HepG2 (cell line): ENCODE data around the gene HCRTR2. TPM values are rescaled to one million over a fixed set of nuclear protein-coding genes. Genes with fewer than 3 reads are reported as not detected.

ENCODE experiments used
- ATAC-seq: fragments of 200-7000 bp; cut with Tn5 transposase; 3 replicates; pipeline ENCODE4 v1.9.1; 2020; ENCODE audit warnings: mild to moderate bottlenecking, moderate library complexity
- BruUV-seq: library from RNA; stranded (reverse); fragments of 400-500 nt; replicated peaks from 2 replicates; lab custom pipeline; 2021; lab: Mats Ljungman, UMichigan
- CTCF ChIA-PET: fragments of 300-600 bp; formaldehyde crosslinking; extraction: SDS; loops from one replicate; lab custom pipeline; 2021; ENCODE audit warnings: low total read pairs, inconsistent platforms, low intra/inter-chr PET ratio; lab: Yijun Ruan, JAX
- POLR2A ChIA-PET: fragments of 350-600 bp; sonication (Branson Sonifier 250); formaldehyde crosslinking; loops from one replicate; lab custom pipeline; 2020; ENCODE audit warnings: antibody characterized with exemption, inconsistent platforms; lab: Yijun Ruan, JAX
- DNase-seq: peaks from one replicate; pipeline ENCODE4 v3.0.0-alpha.2; 2015; ENCODE audit warnings: low spot score
- FAIRE-seq: peaks from 3 replicates; lab custom pipeline; 2011; peaks lifted over from hg19 to GRCh38; lab: Jason Lieb, UNC
- H2AFZ ChIP-seq: one replicate; pipeline ENCODE4 v1.6.1; 2011; ENCODE audit warnings: low read length, inconsistent platforms
- H3K27ac ChIP-seq: fragments of 300-600 bp; 3 replicates; pipeline ENCODE4 v1.8.0; 2011; ENCODE audit warnings: mixed run types, mild to moderate bottlenecking, mixed read lengths, low read length, inconsistent platforms; ENCODE audit not compliant: insufficient read depth; ENCODE audit errors: extremely low read length
- H3K27me3 ChIP-seq, 2 experiments: fragments of 200-600 bp in 1 of 2; 2 replicates in 1 of 2; 3 replicates in 1 of 2; pipeline versions ENCODE4 v1.6.0 to v1.8.0; 2011; ENCODE audit warnings: low read length in 2 of 2, mild to moderate bottlenecking in 2 of 2, moderate library complexity in 2 of 2, inconsistent platforms in 1 of 2; ENCODE audit not compliant: insufficient read depth in 2 of 2, control insufficient read depth in 1 of 2
- H3K36me3 ChIP-seq, 2 experiments: fragments of 200-600 bp in 1 of 2; replicated peaks in 1 of 2; 2 replicates in 1 of 2; 3 replicates in 1 of 2; pipeline versions ENCODE4 v1.5.1 to v1.8.0; 2011; ENCODE audit warnings: low read length in 2 of 2, inconsistent platforms in 1 of 2; ENCODE audit not compliant: insufficient read depth in 2 of 2, control insufficient read depth in 1 of 2
- H3K4me1 ChIP-seq: 2 replicates; pipeline ENCODE4 v1.5.1; 2012; ENCODE audit warnings: low read length, inconsistent platforms; ENCODE audit not compliant: insufficient read depth
- H3K4me2 ChIP-seq: 2 replicates; pipeline ENCODE4 v1.6.0; 2011; ENCODE audit warnings: low read depth, low read length, inconsistent platforms
- H3K4me3 ChIP-seq, 3 experiments: fragments of 200-600 bp in 1 of 3; sonication (generic), shearing (Covaris generic) in 1 of 3; replicated peaks in 1 of 3; 2 replicates each; pipeline ENCODE4 v1.5.1; 2011 to 2016; ENCODE audit warnings: low read length in 3 of 3, inconsistent platforms in 2 of 3, low read depth in 2 of 3, mild to moderate bottlenecking in 2 of 3, control low read depth in 1 of 3, mixed read lengths in 1 of 3; ENCODE audit not compliant: insufficient read depth in 1 of 3
- H3K79me2 ChIP-seq: one replicate; pipeline ENCODE4 v1.6.1; 2011; ENCODE audit warnings: low read length, inconsistent platforms; ENCODE audit not compliant: insufficient read depth
- H3K9ac ChIP-seq: 2 replicates; pipeline ENCODE4 v1.6.0; 2011; ENCODE audit warnings: mild to moderate bottlenecking, low read depth, low read length, inconsistent platforms; ENCODE audit not compliant: insufficient read depth
- H3K9me3 ChIP-seq: 2 replicates; pipeline ENCODE4 v1.5.1; 2012; ENCODE audit warnings: mild to moderate bottlenecking, low read length
- H4K20me1 ChIP-seq: 2 replicates; pipeline ENCODE4 v1.6.0; 2011; ENCODE audit warnings: inconsistent platforms, mild to moderate bottlenecking, low read length, moderate library complexity; ENCODE audit not compliant: insufficient read depth
- PAWR ChIP-seq: sonication (generic); formaldehyde crosslinking; IDR thresholded peaks from 2 replicates; pipeline ENCODE4 v1.4.0; 2020; ENCODE audit warnings: missing genetic modification reagents, mild to moderate bottlenecking, borderline replicate concordance
- RAD51 ChIP-seq: fragments of 450-650 bp; IDR thresholded peaks from 2 replicates; pipeline ENCODE4 v1.6.1; 2016; ENCODE audit warnings: borderline replicate concordance
- TERF1 ChIP-seq: sonication (generic); formaldehyde crosslinking; IDR thresholded peaks from 2 replicates; pipeline ENCODE4 v1.8.0; 2022; ENCODE audit warnings: mild to moderate bottlenecking, missing genetic modification reagents, moderate library complexity
- USF2 ChIP-seq, 2 experiments: sonication (generic) in 1 of 2; formaldehyde crosslinking in 1 of 2; IDR thresholded peaks; 2 replicates each; pipeline versions ENCODE4 v1.5.1 to v1.6.1; 2011 to 2020; ENCODE audit warnings: borderline replicate concordance in 1 of 2, low read depth in 1 of 2, low read length in 1 of 2, mild to moderate bottlenecking in 1 of 2, missing genetic modification reagents in 1 of 2, moderate library complexity in 1 of 2
- ZMAT3 ChIP-seq: sonication (generic); formaldehyde crosslinking; conservative IDR thresholded peaks from 2 replicates; pipeline ENCODE4 v1.7.0; 2021; ENCODE audit warnings: missing genetic modification reagents
- WGBS: methylation state at CpG from one replicate; pipeline ENCODE4 v1.1.6; 2017; ENCODE audit warnings: low lambda C conversion rate; 5-methylcytosine and 5-hydroxymethylcytosine counted together
- in situ Hi-C: cut with HindIII; loops from 2 replicates; pipeline ENCODE4 v1.10.0; 2017; ENCODE audit warnings: low pct_unique_long_range_greater_than_20kb; ENCODE audit not compliant: extremely low pct_ligation_motif_present
- intact Hi-C: fragments of 100-400 bp; cut with micrococcal nuclease; formaldehyde crosslinking; loops from one replicate; pipeline ENCODE4 v1.10.0; 2022; ENCODE audit not compliant: unreplicated experiment
- polyA plus RNA-seq, 8 experiments: library from polyadenylated mRNA; depleted of rRNA in 3 of 8; stranded (reverse) in 7 of 8; unstranded in 1 of 8; fragments of >200 nt; fragmentation: Illumina TruSeq in 4 of 8; extraction: Trizol in 4 of 8; gene quantifications; 2 replicates each; pipeline versions ENCODE4 v1.2.1 to v1.2.3, GENCODE V29; 2011 to 2016; ENCODE audit warnings: low read depth in 4 of 8, missing spikeins in 1 of 8, mixed read lengths in 1 of 8; ENCODE audit not compliant: insufficient read depth in 1 of 8
- total RNA-seq, 5 experiments: library from RNA; depleted of rRNA; stranded (reverse); fragments of >200 nt; fragmentation: Illumina TruSeq; extraction: Trizol; gene quantifications; 2 replicates each; pipeline ENCODE4 v1.2.3, GENCODE V29; 2016; ENCODE audit warnings: low read depth in 1 of 5

The HCRTR2 gene
- total and polyA plus RNA-seq, 2 of the 13 experiments (the other 11 are each of a cell fraction or from before 2014, with no cell fraction given) = not detected

- POLR2A ChIA-PET = no interaction called here
- WGBS = 2% methylated on average over 4 of the region's 4 CpGs
- BruUV-seq = no TSS peak
- Histone ChIP-seq H4K20me1 (no peaks in the 10 kb centered on the region), H3K27ac (no peak overlapping the region), H2AFZ (no peak overlapping the region), H3K36me3 (no peaks in the 10 kb centered on the region), H3K27me3 (no peaks in the 10 kb centered on the region), H3K9me3 (no peaks in the 10 kb centered on the region), H3K4me3 (no peak overlapping the region), H3K79me2 (no peaks in the 10 kb centered on the region), H3K4me1 (no peaks in the 10 kb centered on the region), H3K4me2 (no peak overlapping the region), H3K9ac (no peak overlapping the region)
- peak; percentile 68; the same call in 1 of the 2 replicates for TF ChIP-seq RAD51
- TF ChIP-seq PAWR (CRISPR knock-in tag) = no peak
- TF ChIP-seq ZMAT3 (CRISPR knock-in tag) = no peak
- peak; percentile 28; the same call in 1 of the 2 replicates for TF ChIP-seq USF2 (IDR thresholded peaks at IDR 0.05; ENCODE audit: low read depth, low read length)
- TF ChIP-seq USF2 (CRISPR knock-in tag; IDR thresholded peaks at IDR 0.05; ENCODE audit: borderline replicate concordance) = no peak
- no peak for TF ChIP-seq TERF1 (CRISPR knock-in tag)
- intact Hi-C loops (no loop called here), in situ Hi-C loops (no loop called here)
- DNase-seq (no peak), FAIRE-seq (no peak), ATAC-seq (no peak)
- CTCF ChIA-PET = no interaction called here
Observed at GRCh38 chr6:55265409-55266114, 91.2 kb downstream of the HCRTR2 start.
